GM10266 (cell line): ENCODE results near the gene AQP1.

Experiments
- DNase-seq: peaks from one replicate; pipeline ENCODE4 v3.0.0; 2012; ENCODE audit errors: extremely low spot score
- TF ChIP-seq, protein P1 (sequence below): IDR thresholded peaks from 2 replicates; pipeline ENCODE4 v1.5.1; 2012; ENCODE audit warnings: mild to moderate bottlenecking, low read depth; ENCODE audit not compliant: control insufficient read depth, insufficient read depth; ENCODE audit errors: missing control alignments

The AQP1 gene

GRCh38 chr7:30899630-30900029 lies 12.0 kb upstream of the AQP1 start:
- TF ChIP-seq, protein P1, sequence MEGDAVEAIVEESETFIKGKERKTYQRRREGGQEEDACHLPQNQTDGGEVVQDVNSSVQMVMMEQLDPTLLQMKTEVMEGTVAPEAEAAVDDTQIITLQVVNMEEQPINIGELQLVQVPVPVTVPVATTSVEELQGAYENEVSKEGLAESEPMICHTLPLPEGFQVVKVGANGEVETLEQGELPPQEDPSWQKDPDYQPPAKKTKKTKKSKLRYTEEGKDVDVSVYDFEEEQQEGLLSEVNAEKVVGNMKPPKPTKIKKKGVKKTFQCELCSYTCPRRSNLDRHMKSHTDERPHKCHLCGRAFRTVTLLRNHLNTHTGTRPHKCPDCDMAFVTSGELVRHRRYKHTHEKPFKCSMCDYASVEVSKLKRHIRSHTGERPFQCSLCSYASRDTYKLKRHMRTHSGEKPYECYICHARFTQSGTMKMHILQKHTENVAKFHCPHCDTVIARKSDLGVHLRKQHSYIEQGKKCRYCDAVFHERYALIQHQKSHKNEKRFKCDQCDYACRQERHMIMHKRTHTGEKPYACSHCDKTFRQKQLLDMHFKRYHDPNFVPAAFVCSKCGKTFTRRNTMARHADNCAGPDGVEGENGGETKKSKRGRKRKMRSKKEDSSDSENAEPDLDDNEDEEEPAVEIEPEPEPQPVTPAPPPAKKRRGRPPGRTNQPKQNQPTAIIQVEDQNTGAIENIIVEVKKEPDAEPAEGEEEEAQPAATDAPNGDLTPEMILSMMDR = no peak
- no peak for DNase-seq

GRCh38 chr7:30900053-30900452 lies 11.6 kb upstream of the AQP1 start:
- TF ChIP-seq, protein P1 = no peak
- no peak for DNase-seq

DNA sequence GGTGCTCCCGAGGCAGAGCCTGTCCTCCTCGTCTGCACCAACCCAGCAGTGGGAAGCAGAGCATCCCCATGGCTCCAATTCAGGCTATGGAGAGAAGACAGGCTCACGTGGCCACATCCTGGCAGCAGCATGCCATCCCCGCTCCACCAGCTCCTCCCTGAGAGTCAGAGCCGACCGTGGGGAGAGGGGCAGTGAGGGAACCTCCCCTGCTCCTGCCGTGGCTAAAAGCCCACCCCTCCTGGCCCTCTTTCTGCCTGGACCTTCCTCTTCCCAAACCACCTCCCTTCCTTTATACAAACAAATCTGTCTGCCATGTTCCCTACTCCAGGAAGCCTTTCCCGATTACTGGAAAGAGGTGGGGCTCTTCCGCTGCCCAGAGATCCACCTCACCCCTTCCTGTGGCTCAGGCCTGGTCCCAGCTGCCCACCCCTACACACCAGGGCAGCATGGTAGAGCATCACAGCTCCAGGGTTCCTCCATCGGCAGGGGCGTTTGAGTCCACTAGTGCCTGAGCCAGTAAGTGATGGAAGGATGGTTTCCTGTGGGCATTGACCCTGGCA lies 10.8 kb upstream of the AQP1 start:
- TF ChIP-seq, protein P1 = no peak
- DNase-seq = no peak

- no peak for DNase-seq
- TF ChIP-seq, protein P1 = no peak
Measured at GRCh38 chr7:30901856-30902255, 9.8 kb upstream of the AQP1 start.

- DNase-seq = no peak
Measured at GRCh38 chr7:30902466-30902865, 9.2 kb upstream of the AQP1 start.

DNA sequence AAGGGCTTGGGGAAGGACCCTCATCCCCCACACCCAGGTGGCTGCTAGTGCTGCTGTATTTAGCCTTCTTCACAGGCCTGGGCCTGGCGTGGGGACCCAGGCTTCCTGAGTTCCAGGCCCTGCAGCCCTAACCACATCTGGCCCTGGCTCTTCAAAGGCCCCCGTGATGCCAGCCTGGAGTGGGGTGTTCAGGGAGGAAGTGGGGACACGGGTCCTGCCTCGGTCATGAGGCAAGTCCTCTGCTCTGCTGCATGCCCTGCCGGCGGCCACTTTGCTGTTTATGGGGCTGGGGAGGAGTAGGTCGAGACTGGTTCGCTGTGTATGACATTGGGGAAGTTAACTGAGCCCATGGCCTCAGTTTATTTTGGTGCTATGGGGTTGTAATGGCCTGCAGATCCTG lies 8.5 kb upstream of the AQP1 start:
- no peak for DNase-seq
- TF ChIP-seq, protein P1 = no peak

More at GRCh38 chr7:30902466-30902865, 9.2 kb upstream of the AQP1 start:
- TF ChIP-seq, protein P1 = no peak

- TF ChIP-seq, protein P1 = no peak
- DNase-seq = no peak
Measured at GRCh38 chr7:30904561-30904960, 7.1 kb upstream of the AQP1 start.
